ENCODE data around the gene BTN2A1.

DNA sequence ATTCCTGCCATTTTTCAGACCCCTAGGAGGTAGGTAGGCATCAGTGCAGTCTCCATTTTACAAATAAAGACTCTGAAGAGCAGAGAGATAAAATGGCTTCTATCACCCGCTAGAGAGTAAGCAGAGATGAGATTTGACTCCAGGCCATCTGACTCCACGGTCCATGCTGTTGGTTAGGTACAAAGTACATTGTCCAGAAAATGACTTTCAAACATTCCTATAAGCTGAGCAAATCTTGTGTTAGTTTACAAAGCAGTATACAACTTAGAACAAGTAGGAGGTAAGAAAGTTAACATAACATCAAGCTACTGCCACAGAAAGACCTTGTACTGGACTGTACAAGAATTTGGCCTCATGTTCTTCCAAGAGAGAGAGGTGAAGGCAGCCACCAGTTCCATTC lies 57.2 kb downstream of the BTN2A1 start:
- TF ChIP-seq TAF1 (IDR thresholded peaks at IDR 0.05; ENCODE audit: borderline replicate concordance, insufficient read depth, low read length) = no peak
- TF ChIP-seq POLR2AphosphoS5 (IDR thresholded peaks at IDR 0.05; ENCODE audit: low read depth, low read length) = no peak
- TF ChIP-seq, protein P1, sequence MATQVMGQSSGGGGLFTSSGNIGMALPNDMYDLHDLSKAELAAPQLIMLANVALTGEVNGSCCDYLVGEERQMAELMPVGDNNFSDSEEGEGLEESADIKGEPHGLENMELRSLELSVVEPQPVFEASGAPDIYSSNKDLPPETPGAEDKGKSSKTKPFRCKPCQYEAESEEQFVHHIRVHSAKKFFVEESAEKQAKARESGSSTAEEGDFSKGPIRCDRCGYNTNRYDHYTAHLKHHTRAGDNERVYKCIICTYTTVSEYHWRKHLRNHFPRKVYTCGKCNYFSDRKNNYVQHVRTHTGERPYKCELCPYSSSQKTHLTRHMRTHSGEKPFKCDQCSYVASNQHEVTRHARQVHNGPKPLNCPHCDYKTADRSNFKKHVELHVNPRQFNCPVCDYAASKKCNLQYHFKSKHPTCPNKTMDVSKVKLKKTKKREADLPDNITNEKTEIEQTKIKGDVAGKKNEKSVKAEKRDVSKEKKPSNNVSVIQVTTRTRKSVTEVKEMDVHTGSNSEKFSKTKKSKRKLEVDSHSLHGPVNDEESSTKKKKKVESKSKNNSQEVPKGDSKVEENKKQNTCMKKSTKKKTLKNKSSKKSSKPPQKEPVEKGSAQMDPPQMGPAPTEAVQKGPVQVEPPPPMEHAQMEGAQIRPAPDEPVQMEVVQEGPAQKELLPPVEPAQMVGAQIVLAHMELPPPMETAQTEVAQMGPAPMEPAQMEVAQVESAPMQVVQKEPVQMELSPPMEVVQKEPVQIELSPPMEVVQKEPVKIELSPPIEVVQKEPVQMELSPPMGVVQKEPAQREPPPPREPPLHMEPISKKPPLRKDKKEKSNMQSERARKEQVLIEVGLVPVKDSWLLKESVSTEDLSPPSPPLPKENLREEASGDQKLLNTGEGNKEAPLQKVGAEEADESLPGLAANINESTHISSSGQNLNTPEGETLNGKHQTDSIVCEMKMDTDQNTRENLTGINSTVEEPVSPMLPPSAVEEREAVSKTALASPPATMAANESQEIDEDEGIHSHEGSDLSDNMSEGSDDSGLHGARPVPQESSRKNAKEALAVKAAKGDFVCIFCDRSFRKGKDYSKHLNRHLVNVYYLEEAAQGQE (IDR thresholded peaks at IDR 0.05; ENCODE audit: insufficient read depth in 1 of 2, low read depth in 2 of 2, low read length in 2 of 2) = no peak
- no peak for TF ChIP-seq SIN3A (IDR thresholded peaks at IDR 0.05; ENCODE audit: borderline replicate concordance, insufficient read depth, low read length)
- no peak for TF ChIP-seq FOXP2 (optimal IDR thresholded peaks at IDR 0.05; ENCODE audit: borderline replicate concordance, extremely low read depth, extremely low read length, insufficient read depth)
